ENCODE measurements around the gene IDE. TPM values are rescaled to one million over a fixed set of nuclear protein-coding genes. Genes with fewer than 3 reads are reported as not detected.
A peak's percentile ranks its signal among the peaks of the same experiment; 100 is the strongest.

The IDE gene
- total and polyA plus RNA-seq, 2 of the 13 experiments (the other 11 are each of a cell fraction or from before 2014, with no cell fraction given), result 16.1 to 52.1 TPM

DNA sequence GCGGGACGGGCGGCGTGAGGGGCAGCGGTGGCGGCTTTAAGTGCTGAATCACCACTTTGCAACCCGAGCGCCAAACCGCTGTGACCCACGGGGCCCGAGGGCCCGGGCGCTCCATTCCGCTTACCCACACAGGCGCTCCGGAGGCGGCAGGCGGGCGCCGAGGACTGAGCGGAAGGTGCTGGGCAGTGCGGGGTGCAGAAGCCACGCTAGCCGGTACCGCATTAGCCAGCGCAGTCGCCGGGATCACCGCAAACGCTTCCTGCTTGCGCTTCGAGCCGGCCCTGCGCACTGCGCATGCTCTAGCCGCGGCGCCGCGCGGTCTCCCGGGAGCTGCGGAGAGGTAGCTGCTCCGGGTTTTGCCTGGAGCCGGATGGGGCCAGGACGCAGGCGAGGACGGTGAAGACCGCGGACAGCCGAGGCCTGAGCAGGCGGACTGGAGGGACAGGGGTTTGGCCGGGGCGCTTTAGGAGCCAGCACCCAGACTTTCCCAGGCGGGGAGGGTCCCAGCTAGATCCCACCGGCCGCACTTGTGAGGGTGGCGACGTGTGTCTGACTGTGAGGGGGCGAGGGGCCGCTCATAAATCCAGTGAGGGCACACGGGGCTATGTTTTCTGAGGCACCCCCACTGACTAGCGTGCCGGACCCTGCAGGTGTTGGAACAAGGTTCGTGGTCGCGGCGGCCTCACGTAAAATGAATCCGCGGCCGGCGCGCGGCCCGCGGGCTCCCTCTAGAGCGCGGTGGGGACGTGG is at the start of gene IDE (continued):
- TF ChIP-seq ZSCAN22 (CRISPR knock-in tag; IDR thresholded peaks at IDR 0.05), result 0 out of 2 replicates have a peak, but pooled peaks have one; percentile 39
- no peak for TF ChIP-seq CBX2 (IDR thresholded peaks at IDR 0.05; ENCODE audit: low read depth, low read length)
- no peak for TF ChIP-seq CBX2 (CRISPR knock-in tag; IDR thresholded peaks at IDR 0.05; ENCODE audit: low read depth)
- TF ChIP-seq SNAI1 (CRISPR knock-in tag; IDR thresholded peaks at IDR 0.05; ENCODE audit: borderline replicate concordance), result no peak; the same call in 1 of the 2 replicates
- TF ChIP-seq, protein P1, sequence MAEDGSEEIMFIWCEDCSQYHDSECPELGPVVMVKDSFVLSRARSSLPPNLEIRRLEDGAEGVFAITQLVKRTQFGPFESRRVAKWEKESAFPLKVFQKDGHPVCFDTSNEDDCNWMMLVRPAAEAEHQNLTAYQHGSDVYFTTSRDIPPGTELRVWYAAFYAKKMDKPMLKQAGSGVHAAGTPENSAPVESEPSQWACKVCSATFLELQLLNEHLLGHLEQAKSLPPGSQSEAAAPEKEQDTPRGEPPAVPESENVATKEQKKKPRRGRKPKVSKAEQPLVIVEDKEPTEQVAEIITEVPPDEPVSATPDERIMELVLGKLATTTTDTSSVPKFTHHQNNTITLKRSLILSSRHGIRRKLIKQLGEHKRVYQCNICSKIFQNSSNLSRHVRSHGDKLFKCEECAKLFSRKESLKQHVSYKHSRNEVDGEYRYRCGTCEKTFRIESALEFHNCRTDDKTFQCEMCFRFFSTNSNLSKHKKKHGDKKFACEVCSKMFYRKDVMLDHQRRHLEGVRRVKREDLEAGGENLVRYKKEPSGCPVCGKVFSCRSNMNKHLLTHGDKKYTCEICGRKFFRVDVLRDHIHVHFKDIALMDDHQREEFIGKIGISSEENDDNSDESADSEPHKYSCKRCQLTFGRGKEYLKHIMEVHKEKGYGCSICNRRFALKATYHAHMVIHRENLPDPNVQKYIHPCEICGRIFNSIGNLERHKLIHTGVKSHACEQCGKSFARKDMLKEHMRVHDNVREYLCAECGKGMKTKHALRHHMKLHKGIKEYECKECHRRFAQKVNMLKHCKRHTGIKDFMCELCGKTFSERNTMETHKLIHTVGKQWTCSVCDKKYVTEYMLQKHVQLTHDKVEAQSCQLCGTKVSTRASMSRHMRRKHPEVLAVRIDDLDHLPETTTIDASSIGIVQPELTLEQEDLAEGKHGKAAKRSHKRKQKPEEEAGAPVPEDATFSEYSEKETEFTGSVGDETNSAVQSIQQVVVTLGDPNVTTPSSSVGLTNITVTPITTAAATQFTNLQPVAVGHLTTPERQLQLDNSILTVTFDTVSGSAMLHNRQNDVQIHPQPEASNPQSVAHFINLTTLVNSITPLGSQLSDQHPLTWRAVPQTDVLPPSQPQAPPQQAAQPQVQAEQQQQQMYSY (CRISPR knock-in tag; IDR thresholded peaks at IDR 0.05), result peak; percentile 100
- TF ChIP-seq, protein P2, sequence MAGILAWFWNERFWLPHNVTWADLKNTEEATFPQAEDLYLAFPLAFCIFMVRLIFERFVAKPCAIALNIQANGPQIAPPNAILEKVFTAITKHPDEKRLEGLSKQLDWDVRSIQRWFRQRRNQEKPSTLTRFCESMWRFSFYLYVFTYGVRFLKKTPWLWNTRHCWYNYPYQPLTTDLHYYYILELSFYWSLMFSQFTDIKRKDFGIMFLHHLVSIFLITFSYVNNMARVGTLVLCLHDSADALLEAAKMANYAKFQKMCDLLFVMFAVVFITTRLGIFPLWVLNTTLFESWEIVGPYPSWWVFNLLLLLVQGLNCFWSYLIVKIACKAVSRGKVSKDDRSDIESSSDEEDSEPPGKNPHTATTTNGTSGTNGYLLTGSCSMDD (CRISPR knock-in tag; IDR thresholded peaks at IDR 0.05), result no peak
- TF ChIP-seq ZNF367 (CRISPR knock-in tag; IDR thresholded peaks at IDR 0.05; ENCODE audit: borderline replicate concordance), result peak; percentile 14; the same call in 1 of the 2 replicates
- peak; percentile 41; the same call in 1 of the 2 replicates for TF ChIP-seq ZSCAN21 (CRISPR knock-in tag; IDR thresholded peaks at IDR 0.05; ENCODE audit: borderline replicate concordance)
- TF ChIP-seq ZNF777 (CRISPR knock-in tag; IDR thresholded peaks at IDR 0.05), result peak; percentile 76; the same call in 1 of the 2 replicates
- TF ChIP-seq ZNF501 (CRISPR knock-in tag; IDR thresholded peaks at IDR 0.05), result peak; percentile 98
- TF ChIP-seq RELA (CRISPR knock-in tag; IDR thresholded peaks at IDR 0.05), result no peak; the same call in 1 of the 2 replicates
- TF ChIP-seq, protein P3, sequence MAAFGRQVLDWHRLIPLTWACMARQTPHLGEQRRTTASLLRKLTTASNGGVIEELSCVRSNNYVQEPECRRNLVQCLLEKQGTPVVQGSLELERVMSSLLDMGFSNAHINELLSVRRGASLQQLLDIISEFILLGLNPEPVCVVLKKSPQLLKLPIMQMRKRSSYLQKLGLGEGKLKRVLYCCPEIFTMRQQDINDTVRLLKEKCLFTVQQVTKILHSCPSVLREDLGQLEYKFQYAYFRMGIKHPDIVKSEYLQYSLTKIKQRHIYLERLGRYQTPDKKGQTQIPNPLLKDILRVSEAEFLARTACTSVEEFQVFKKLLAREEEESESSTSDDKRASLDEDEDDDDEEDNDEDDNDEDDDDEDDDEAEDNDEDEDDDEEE (CRISPR knock-in tag; IDR thresholded peaks at IDR 0.05), result no peak
- TF ChIP-seq, protein P4, sequence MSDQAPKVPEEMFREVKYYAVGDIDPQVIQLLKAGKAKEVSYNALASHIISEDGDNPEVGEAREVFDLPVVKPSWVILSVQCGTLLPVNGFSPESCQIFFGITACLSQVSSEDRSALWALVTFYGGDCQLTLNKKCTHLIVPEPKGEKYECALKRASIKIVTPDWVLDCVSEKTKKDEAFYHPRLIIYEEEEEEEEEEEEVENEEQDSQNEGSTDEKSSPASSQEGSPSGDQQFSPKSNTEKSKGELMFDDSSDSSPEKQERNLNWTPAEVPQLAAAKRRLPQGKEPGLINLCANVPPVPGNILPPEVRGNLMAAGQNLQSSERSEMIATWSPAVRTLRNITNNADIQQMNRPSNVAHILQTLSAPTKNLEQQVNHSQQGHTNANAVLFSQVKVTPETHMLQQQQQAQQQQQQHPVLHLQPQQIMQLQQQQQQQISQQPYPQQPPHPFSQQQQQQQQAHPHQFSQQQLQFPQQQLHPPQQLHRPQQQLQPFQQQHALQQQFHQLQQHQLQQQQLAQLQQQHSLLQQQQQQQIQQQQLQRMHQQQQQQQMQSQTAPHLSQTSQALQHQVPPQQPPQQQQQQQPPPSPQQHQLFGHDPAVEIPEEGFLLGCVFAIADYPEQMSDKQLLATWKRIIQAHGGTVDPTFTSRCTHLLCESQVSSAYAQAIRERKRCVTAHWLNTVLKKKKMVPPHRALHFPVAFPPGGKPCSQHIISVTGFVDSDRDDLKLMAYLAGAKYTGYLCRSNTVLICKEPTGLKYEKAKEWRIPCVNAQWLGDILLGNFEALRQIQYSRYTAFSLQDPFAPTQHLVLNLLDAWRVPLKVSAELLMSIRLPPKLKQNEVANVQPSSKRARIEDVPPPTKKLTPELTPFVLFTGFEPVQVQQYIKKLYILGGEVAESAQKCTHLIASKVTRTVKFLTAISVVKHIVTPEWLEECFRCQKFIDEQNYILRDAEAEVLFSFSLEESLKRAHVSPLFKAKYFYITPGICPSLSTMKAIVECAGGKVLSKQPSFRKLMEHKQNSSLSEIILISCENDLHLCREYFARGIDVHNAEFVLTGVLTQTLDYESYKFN (CRISPR knock-in tag; conservative IDR thresholded peaks at IDR 0.05), result peak; percentile 48; the same call in 1 of the 2 replicates
- no peak for TF ChIP-seq KLF9 (CRISPR knock-in tag; IDR thresholded peaks at IDR 0.05; ENCODE audit: low read depth)
- TF ChIP-seq TBL1XR1 (IDR thresholded peaks at IDR 0.05; ENCODE audit: borderline replicate concordance, low read length, partially characterized antibody), result peak; percentile 35
- peak; percentile 94 for TF ChIP-seq BRCA1 (CRISPR knock-in tag; IDR thresholded peaks at IDR 0.05)
- TF ChIP-seq ZKSCAN8 (CRISPR knock-in tag; IDR thresholded peaks at IDR 0.05; ENCODE audit: borderline replicate concordance), result no peak; the same call in 1 of the 2 replicates
- TF ChIP-seq, protein P5, sequence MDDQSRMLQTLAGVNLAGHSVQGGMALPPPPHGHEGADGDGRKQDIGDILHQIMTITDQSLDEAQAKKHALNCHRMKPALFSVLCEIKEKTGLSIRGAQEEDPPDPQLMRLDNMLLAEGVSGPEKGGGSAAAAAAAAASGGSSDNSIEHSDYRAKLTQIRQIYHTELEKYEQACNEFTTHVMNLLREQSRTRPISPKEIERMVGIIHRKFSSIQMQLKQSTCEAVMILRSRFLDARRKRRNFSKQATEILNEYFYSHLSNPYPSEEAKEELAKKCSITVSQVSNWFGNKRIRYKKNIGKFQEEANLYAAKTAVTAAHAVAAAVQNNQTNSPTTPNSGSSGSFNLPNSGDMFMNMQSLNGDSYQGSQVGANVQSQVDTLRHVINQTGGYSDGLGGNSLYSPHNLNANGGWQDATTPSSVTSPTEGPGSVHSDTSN (CRISPR knock-in tag; IDR thresholded peaks at IDR 0.05; ENCODE audit: borderline replicate concordance), result peak; percentile 88; the same call in 1 of the 2 replicates

All from HepG2 (cell line).